HG03565 (cell line): ENCODE results near the gene MARK3.
"Not testable (repeated sequence)": the region's sequence is repeated elsewhere in the genome, so short reads cannot be mapped to it uniquely, and the experiment has no call there.

ENCODE experiments used
- ATAC-seq: cut with Tn5 transposase; IDR thresholded peaks from one replicate; pipeline ENCODE4 v1.9.1; 2021; ENCODE audit warnings: mild to moderate bottlenecking, moderate library complexity; ENCODE audit not compliant: unreplicated experiment

Gene MARK3

GRCh38 chr14:103385152-103385928 lies at the start of gene MARK3:
TSS of gene MARK3 (plus strand) at chr14:103385415. CDS start at chr14:103386030, 615 bp downstream.
- peak; percentile 90 for ATAC-seq

GRCh38 chr14:103336191-103336590 lies 49.0 kb upstream of the MARK3 start:
- no peak for ATAC-seq

- no peak for ATAC-seq
Measured at GRCh38 chr14:103337794-103338193, 47.4 kb upstream of the MARK3 start.

- ATAC-seq = no peak
Measured at GRCh38 chr14:103339561-103339960, 45.7 kb upstream of the MARK3 start.

GRCh38 chr14:103340480-103341212 lies 44.6 kb upstream of the MARK3 start:
- ATAC-seq = no peak

- no peak for ATAC-seq
Measured at GRCh38 chr14:103341250-103342129, 43.7 kb upstream of the MARK3 start.

GRCh38 chr14:103343164-103343879 lies 41.9 kb upstream of the MARK3 start:
- ATAC-seq = no peak

- no peak for ATAC-seq
Measured at GRCh38 chr14:103343905-103344797, 41.1 kb upstream of the MARK3 start.

- ATAC-seq = no peak
Measured at GRCh38 chr14:103346286-103346685, 38.9 kb upstream of the MARK3 start.

- ATAC-seq = no peak
Measured at GRCh38 chr14:103347091-103347815, 38.0 kb upstream of the MARK3 start.

- ATAC-seq = no peak
Measured at GRCh38 chr14:103348154-103348553, 37.1 kb upstream of the MARK3 start.

- ATAC-seq = no peak
Measured at GRCh38 chr14:103349982-103350381, 35.2 kb upstream of the MARK3 start.

- ATAC-seq = no peak
Measured at GRCh38 chr14:103353362-103353761, 31.9 kb upstream of the MARK3 start.

GRCh38 chr14:103354141-103354540 lies 31.1 kb upstream of the MARK3 start:
- ATAC-seq = no peak

- no peak for ATAC-seq
Measured at GRCh38 chr14:103356024-103356682, 29.1 kb upstream of the MARK3 start.

GRCh38 chr14:103357552-103357951 lies 27.7 kb upstream of the MARK3 start:
- ATAC-seq = not testable (repeated sequence)

- no peak for ATAC-seq
Measured at GRCh38 chr14:103360548-103360947, 24.7 kb upstream of the MARK3 start.

GRCh38 chr14:103361867-103362266 lies 23.3 kb upstream of the MARK3 start:
- ATAC-seq = no peak
